H9 (cell line): Measurements from ENCODE around the gene GMPR. TPM values are rescaled to one million over a fixed set of nuclear protein-coding genes. Genes with fewer than 3 reads are reported as not detected.

Experiments
- DNase-seq: peaks from one replicate; pipeline ENCODE4 v3.0.0-alpha.2; 2017
- H2AFZ ChIP-seq: one replicate; pipeline ENCODE4 v1.6.1; 2013; ENCODE audit warnings: mild to moderate bottlenecking, low read length, control low read depth, moderate library complexity
- H2AK5ac ChIP-seq: 2 replicates; pipeline ENCODE4 v1.6.1; 2013; ENCODE audit warnings: low read length, control low read depth, mixed read lengths; ENCODE audit not compliant: insufficient read length
- H2BK120ac ChIP-seq: one replicate; pipeline ENCODE4 v1.6.1; 2013; ENCODE audit warnings: low read depth, mild to moderate bottlenecking, low read length, control low read depth, inconsistent platforms; ENCODE audit not compliant: poor library complexity, severe bottlenecking
- H2BK12ac ChIP-seq: 2 replicates; pipeline ENCODE4 v1.6.1; 2013; ENCODE audit warnings: low read length, control low read depth, mixed read lengths, low read depth; ENCODE audit not compliant: insufficient read length
- H2BK15ac ChIP-seq: 2 replicates; pipeline ENCODE4 v1.6.1; 2013; ENCODE audit warnings: low read depth, low read length, control low read depth
- H2BK20ac ChIP-seq: one replicate; pipeline ENCODE4 v1.6.1; 2013; ENCODE audit warnings: low read depth, mild to moderate bottlenecking, low read length, control low read depth, inconsistent platforms; ENCODE audit not compliant: poor library complexity, severe bottlenecking
- H2BK5ac ChIP-seq: 2 replicates; pipeline ENCODE4 v1.6.1; 2013; ENCODE audit warnings: low read length, control low read depth, mixed read lengths; ENCODE audit not compliant: insufficient read length
- H3K14ac ChIP-seq: 2 replicates; pipeline ENCODE4 v1.6.1; 2013; ENCODE audit warnings: low read length, control low read depth; ENCODE audit not compliant: insufficient read depth
- H3K18ac ChIP-seq: 2 replicates; pipeline ENCODE4 v1.6.1; 2013; ENCODE audit warnings: low read depth, mild to moderate bottlenecking, mixed read lengths, low read length, control low read depth; ENCODE audit not compliant: insufficient read length
- H3K23ac ChIP-seq: 2 replicates; pipeline ENCODE4 v1.6.1; 2013; ENCODE audit warnings: low read length, control low read depth, mixed read lengths, low read depth; ENCODE audit not compliant: insufficient read length
- H3K23me2 ChIP-seq: 2 replicates; pipeline ENCODE4 v1.6.1; 2013; ENCODE audit warnings: low read depth, mild to moderate bottlenecking, mixed read lengths, low read length, control low read depth; ENCODE audit not compliant: insufficient read length, poor library complexity, severe bottlenecking
- H3K27ac ChIP-seq: 2 replicates; pipeline ENCODE4 v1.5.1; 2013; ENCODE audit warnings: low read length, control low read depth, mixed read lengths, low read depth; ENCODE audit not compliant: insufficient read length
- H3K27me3 ChIP-seq: 2 replicates; pipeline ENCODE4 v1.6.1; 2013; ENCODE audit warnings: low read length, control low read depth, inconsistent platforms; ENCODE audit not compliant: insufficient read depth
- H3K4ac ChIP-seq: 2 replicates; pipeline ENCODE4 v1.6.1; 2013; ENCODE audit warnings: low read depth, mild to moderate bottlenecking, control low read depth, inconsistent platforms, low read length, moderate library complexity
- H3K4me1 ChIP-seq: 2 replicates; pipeline ENCODE4 v1.6.1; 2013; ENCODE audit warnings: low read length, control low read depth, inconsistent platforms; ENCODE audit not compliant: insufficient read depth
- H3K4me2 ChIP-seq: 2 replicates; pipeline ENCODE4 v1.6.1; 2013; ENCODE audit warnings: low read length, control low read depth, mixed read lengths; ENCODE audit not compliant: insufficient read length, insufficient read depth
- H3K56ac ChIP-seq: 2 replicates; pipeline ENCODE4 v1.6.1; 2013; ENCODE audit warnings: low read depth, mild to moderate bottlenecking, mixed read lengths, low read length, control low read depth; ENCODE audit not compliant: insufficient read length
- H3K79me1 ChIP-seq: 2 replicates; pipeline ENCODE4 v1.6.1; 2013; ENCODE audit warnings: low read depth, mild to moderate bottlenecking, moderate library complexity, low read length, control low read depth, inconsistent platforms; ENCODE audit not compliant: insufficient read depth, poor library complexity, severe bottlenecking
- H3K79me2 ChIP-seq: 2 replicates; pipeline ENCODE4 v1.6.1; 2013; ENCODE audit warnings: low read length, control low read depth, inconsistent platforms; ENCODE audit not compliant: insufficient read depth
- H3K9ac ChIP-seq: 2 replicates; pipeline ENCODE4 v1.6.1; 2013; ENCODE audit warnings: low read length, control low read depth, mixed read lengths; ENCODE audit not compliant: insufficient read length; ENCODE audit errors: extremely low read depth
- H3K9me3 ChIP-seq: one replicate; pipeline ENCODE4 v1.6.1; 2013; ENCODE audit warnings: low read depth, low read length, inconsistent platforms; ENCODE audit not compliant: control insufficient read depth
- H3T11ph ChIP-seq: one replicate; pipeline ENCODE4 v1.6.1; 2013; ENCODE audit warnings: mild to moderate bottlenecking, low read length, control low read depth, inconsistent platforms
- H4K20me1 ChIP-seq: one replicate; pipeline ENCODE4 v1.6.1; 2013; ENCODE audit not compliant: control insufficient read depth, insufficient read length, insufficient read depth
- H4K5ac ChIP-seq: 2 replicates; pipeline ENCODE4 v1.6.1; 2013; ENCODE audit warnings: low read depth, mild to moderate bottlenecking, mixed read lengths, low read length, control low read depth; ENCODE audit not compliant: insufficient read length
- H4K8ac ChIP-seq: replicated peaks from 2 replicates; pipeline ENCODE4 v1.6.1; 2013; ENCODE audit warnings: low read length, control low read depth, mixed read lengths, low read depth; ENCODE audit not compliant: insufficient read length
- H4K91ac ChIP-seq: 2 replicates; pipeline ENCODE4 v1.6.1; 2013; ENCODE audit warnings: low read depth, mild to moderate bottlenecking, moderate library complexity, mixed read lengths, low read length, control low read depth; ENCODE audit not compliant: insufficient read length
- H3K27ac Mint-ChIP-seq, 3 experiments: 2 replicates in 2 of 3; 3 replicates in 1 of 3; pipeline ENCODE4 v1.8.0; 2020 to 2021; ENCODE audit warnings: mixed read lengths in 3 of 3, mild to moderate bottlenecking in 1 of 3, moderate library complexity in 1 of 3
- H3K27me3 Mint-ChIP-seq: 2 replicates; pipeline ENCODE4 v1.8.0; 2021; ENCODE audit warnings: low read depth, mild to moderate bottlenecking, moderate library complexity, mixed read lengths
- H3K36me3 Mint-ChIP-seq, 3 experiments: 2 replicates in 2 of 3; 3 replicates in 1 of 3; pipeline ENCODE4 v1.8.0; 2020 to 2021; ENCODE audit warnings: low read depth in 3 of 3, mixed read lengths in 3 of 3; ENCODE audit not compliant: insufficient read depth in 1 of 3
- H3K4me1 Mint-ChIP-seq, 2 experiments: 2 replicates each; pipeline ENCODE4 v1.8.0; 2020; ENCODE audit warnings: mixed read lengths in 2 of 2
- H3K4me3 Mint-ChIP-seq, 2 experiments: 2 replicates in 1 of 2; 3 replicates in 1 of 2; pipeline ENCODE4 v1.8.0; 2020 to 2021; ENCODE audit warnings: mild to moderate bottlenecking in 2 of 2, mixed read lengths in 2 of 2, moderate library complexity in 1 of 2
- H3K9me3 Mint-ChIP-seq, 2 experiments: 2 replicates in 1 of 2; 3 replicates in 1 of 2; pipeline ENCODE4 v1.8.0; 2020; ENCODE audit warnings: mild to moderate bottlenecking in 2 of 2, mixed read lengths in 2 of 2, moderate library complexity in 1 of 2
- WGBS: extraction: QIAGEN DNeasy Blood & Tissue Kit; methylation state at CpG from one replicate; pipeline ENCODE4 v1.1.7; 2013; ENCODE audit warnings: missing lambda C conversion rate, low lambda C conversion rate, mixed read lengths; ENCODE audit not compliant: insufficient read length; ENCODE audit errors: extremely low coverage; 5-methylcytosine and 5-hydroxymethylcytosine counted together
- total RNA-seq: library from RNA; stranded (reverse); gene quantifications from 2 replicates; pipeline ENCODE4 v1.2.1, GENCODE V29; 2021
- TF ChIP-seq, protein P1 (sequence below): fragments of 200-600 bp; sonication (generic); conservative IDR thresholded peaks from 3 replicates; pipeline ENCODE4 v1.8.0; 2021; ENCODE audit warnings: antibody characterized with exemption, mild to moderate bottlenecking

Gene GMPR
- total RNA-seq, 1 experiment from 2014 or later, result 0.70 TPM

DNA sequence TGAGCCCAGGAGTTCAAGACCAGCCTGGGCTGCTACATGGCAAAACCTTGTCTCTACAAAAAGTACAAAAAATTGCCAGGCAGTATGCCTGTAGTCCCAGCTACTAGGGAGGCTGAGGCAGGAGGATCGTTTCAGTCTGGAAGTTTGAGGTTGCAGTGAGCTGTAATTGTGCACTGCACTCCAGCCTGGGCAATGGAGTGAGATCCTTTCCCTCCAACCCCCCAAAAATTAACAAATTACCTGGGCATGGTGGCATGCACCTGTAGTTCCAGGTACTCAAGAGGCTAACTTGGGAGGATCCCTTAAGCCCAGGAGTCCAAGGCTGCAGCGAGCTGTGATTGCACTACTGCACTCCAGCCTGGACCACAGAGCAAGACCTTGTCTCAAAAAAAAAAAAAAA is 29.4 kb upstream of the GMPR start:
- WGBS, result no CpG with 5 or more reads among the region's 2 CpGs

More for the DNA sequence above, 29.4 kb upstream of the GMPR start:
- Mint-ChIP-seq H3K4me1 (peaks cover 3 to 4% of the 10 kb centered on the region in 2 experiments), H3K4me3 (no peak overlapping the region), H3K27ac (no peak overlapping the region), H3K9me3 (peaks cover 0 to 2% of the 10 kb centered on the region in 2 experiments; a peak in 3 of 5 replicates), H3K36me3 (peaks cover 0 to 2% (median 0%) of the 10 kb centered on the region in 3 experiments; a peak in 1 of 7 replicates), H3K27me3 (peaks cover 3% of the 10 kb centered on the region; the same call in 1 of the 2 replicates)
- no peaks in the 10 kb centered on the region for H3K79me1 ChIP-seq
- H4K20me1 ChIP-seq, result no peaks in the 10 kb centered on the region
- H3K18ac ChIP-seq, result no peak overlapping the region
- DNase-seq, result no peak
- TF ChIP-seq, protein P1, sequence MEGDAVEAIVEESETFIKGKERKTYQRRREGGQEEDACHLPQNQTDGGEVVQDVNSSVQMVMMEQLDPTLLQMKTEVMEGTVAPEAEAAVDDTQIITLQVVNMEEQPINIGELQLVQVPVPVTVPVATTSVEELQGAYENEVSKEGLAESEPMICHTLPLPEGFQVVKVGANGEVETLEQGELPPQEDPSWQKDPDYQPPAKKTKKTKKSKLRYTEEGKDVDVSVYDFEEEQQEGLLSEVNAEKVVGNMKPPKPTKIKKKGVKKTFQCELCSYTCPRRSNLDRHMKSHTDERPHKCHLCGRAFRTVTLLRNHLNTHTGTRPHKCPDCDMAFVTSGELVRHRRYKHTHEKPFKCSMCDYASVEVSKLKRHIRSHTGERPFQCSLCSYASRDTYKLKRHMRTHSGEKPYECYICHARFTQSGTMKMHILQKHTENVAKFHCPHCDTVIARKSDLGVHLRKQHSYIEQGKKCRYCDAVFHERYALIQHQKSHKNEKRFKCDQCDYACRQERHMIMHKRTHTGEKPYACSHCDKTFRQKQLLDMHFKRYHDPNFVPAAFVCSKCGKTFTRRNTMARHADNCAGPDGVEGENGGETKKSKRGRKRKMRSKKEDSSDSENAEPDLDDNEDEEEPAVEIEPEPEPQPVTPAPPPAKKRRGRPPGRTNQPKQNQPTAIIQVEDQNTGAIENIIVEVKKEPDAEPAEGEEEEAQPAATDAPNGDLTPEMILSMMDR, result no peak
- H3K14ac ChIP-seq, result no peak overlapping the region
- no peak overlapping the region for H3K4me2 ChIP-seq
- H2BK5ac ChIP-seq, result no peak overlapping the region
- H3K27me3 ChIP-seq, result no peaks in the 10 kb centered on the region
- H4K91ac ChIP-seq, result no peak overlapping the region
- no peak overlapping the region for H3K23ac ChIP-seq
- no peak overlapping the region for H2BK20ac ChIP-seq
- no peak overlapping the region for H2BK15ac ChIP-seq
- H4K5ac ChIP-seq, result no peak overlapping the region
- H3K56ac ChIP-seq, result no peak overlapping the region
- no peak overlapping the region for H2BK120ac ChIP-seq
- no peak overlapping the region for H3K9ac ChIP-seq
- no peaks in the 10 kb centered on the region for H3K23me2 ChIP-seq
- no peak overlapping the region for H2BK12ac ChIP-seq
- no peaks in the 10 kb centered on the region for H3K9me3 ChIP-seq
- no peak overlapping the region for H3T11ph ChIP-seq
- no peak overlapping the region for H2AFZ ChIP-seq
- H2AK5ac ChIP-seq, result no peak overlapping the region
- H4K8ac ChIP-seq, result no peak overlapping the region
- no peaks in the 10 kb centered on the region for H3K79me2 ChIP-seq
- no peaks in the 10 kb centered on the region for H3K4me1 ChIP-seq
- no peak overlapping the region for H3K4ac ChIP-seq
- H3K27ac ChIP-seq, result no peak overlapping the region
